Epithelial cell of proximal tubule (primary cell): ENCODE measurements around the gene FIZ1. TPM values are rescaled to one million over a fixed set of nuclear protein-coding genes. Genes with fewer than 3 reads are reported as not detected.

Experiments used
- DNase-seq: peaks from one replicate; pipeline ENCODE4 v3.0.0-alpha.2; 2011; ENCODE audit warnings: low read depth
- H3K4me3 ChIP-seq: 2 replicates; pipeline ENCODE4 v1.5.1; 2011; ENCODE audit warnings: low read depth, mild to moderate bottlenecking, low read length
- total RNA-seq: library from RNA; depleted of rRNA; stranded (reverse); fragments of >200 nt; gene quantifications from 2 replicates; pipeline ENCODE4 v1.2.3, GENCODE V29; 2015
- TF ChIP-seq, protein P1 (sequence below): conservative IDR thresholded peaks from 2 replicates; pipeline ENCODE4 v1.5.1; 2012; ENCODE audit warnings: low read depth, mild to moderate bottlenecking, low read length

Gene FIZ1
- total RNA-seq, 1 donor from 2014 or later: 9.7 TPM

- DNase-seq: no peak
- TF ChIP-seq, protein P1, sequence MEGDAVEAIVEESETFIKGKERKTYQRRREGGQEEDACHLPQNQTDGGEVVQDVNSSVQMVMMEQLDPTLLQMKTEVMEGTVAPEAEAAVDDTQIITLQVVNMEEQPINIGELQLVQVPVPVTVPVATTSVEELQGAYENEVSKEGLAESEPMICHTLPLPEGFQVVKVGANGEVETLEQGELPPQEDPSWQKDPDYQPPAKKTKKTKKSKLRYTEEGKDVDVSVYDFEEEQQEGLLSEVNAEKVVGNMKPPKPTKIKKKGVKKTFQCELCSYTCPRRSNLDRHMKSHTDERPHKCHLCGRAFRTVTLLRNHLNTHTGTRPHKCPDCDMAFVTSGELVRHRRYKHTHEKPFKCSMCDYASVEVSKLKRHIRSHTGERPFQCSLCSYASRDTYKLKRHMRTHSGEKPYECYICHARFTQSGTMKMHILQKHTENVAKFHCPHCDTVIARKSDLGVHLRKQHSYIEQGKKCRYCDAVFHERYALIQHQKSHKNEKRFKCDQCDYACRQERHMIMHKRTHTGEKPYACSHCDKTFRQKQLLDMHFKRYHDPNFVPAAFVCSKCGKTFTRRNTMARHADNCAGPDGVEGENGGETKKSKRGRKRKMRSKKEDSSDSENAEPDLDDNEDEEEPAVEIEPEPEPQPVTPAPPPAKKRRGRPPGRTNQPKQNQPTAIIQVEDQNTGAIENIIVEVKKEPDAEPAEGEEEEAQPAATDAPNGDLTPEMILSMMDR: no peak
- H3K4me3 ChIP-seq: no peak overlapping the region
Observed at GRCh38 chr19:55594996-55595545, 4.2 kb downstream of the FIZ1 start.

DNA sequence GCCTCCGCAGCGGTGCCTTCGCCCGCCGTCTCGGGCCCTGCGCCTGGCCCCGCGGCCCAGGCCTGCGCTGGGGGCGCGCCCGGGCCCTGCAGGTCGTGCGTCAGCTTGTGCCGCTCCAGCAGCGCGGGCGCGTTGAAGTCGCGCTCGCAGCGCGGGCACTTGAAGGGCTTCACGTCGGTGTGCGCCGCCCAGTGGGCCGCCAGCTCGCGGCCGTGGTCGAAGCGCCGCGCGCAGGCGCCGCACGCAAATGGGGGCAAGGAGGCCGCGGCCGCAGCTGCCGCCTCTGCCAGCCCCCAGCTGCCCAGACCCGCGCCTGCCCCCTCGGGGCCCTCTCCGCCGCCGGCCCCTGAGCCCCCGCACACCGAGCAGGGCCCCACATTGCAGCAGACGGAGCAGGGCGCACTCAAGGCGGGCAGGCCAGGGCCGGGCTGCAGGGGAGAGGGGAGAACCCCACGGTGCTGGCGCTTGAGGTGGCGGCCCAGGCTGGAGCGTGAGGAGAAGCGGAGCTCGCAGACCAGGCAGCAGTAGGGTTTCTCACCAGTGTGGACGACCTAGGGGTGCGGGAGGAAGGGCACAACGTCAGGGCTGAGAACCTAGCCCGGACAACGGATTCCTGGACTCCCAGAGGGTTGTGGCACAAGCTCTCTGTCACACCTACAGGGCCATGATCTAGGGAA is 6.1 kb downstream of the FIZ1 start:
- no peak for DNase-seq
- H3K4me3 ChIP-seq: no peak overlapping the region
- TF ChIP-seq, protein P1: no peak

DNA sequence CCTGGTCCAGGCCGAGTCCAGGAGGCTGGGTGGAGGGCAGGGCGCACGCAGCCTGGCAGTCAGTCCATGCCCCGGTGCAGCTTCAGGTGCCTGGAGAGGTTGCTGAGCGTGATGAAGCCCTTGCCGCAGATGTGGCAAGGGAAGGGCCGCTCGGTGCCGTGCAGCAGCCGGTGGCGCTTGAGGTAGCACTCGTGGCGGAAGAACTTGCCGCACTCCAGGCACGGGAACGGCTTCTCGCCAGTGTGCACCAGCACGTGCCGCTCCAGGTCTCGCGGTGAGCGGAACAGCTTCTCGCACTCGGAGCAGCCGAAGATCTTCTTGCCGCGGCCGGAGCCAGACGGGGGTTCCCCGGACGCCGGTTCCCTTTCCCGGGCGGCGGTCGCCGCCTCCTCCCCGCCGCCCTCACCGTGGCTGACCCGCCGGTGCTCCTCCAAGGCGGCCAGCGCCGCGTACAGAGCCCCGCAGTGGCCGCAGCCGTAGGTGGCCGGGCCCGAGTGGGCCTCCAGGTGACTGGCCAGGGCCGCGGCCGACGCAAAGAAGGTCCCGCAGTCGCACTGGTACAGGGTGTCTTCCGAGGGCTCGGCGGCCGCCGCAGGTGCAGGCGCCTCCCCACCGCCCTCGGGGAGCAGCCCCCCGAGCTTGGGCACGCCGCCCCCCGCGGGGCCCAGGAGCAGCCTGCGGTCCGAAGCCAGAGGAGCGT is 6.8 kb downstream of the FIZ1 start:
- no peak for DNase-seq
- TF ChIP-seq, protein P1: no peak

GRCh38 chr19:55591555-55591954 is 7.8 kb downstream of the FIZ1 start:
- TF ChIP-seq, protein P1: no peak
- no peak for DNase-seq
- H3K4me3 ChIP-seq: no peak overlapping the region

More for the DNA sequence above, 6.8 kb downstream of the FIZ1 start:
- no peak overlapping the region for H3K4me3 ChIP-seq

DNA sequence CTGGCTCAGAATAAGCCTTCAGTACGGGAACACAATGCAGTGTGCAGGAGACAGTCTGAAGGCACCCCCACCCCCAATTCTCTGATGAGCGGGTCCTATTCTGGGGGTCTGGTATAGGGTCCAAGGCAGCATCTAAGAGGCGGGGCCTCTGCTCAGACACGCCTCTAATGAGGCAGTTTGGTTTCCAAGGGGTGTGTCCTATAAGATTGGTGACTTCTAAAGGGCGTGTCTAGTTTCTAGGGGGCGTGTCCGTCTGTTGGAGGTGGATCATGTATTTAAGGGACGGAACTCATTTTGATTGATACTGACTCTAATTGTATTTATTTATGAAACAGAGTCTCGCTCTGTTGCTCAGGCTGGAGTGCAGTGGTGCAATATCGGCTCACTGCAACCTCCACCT is 8.7 kb downstream of the FIZ1 start:
- no peak overlapping the region for H3K4me3 ChIP-seq
- TF ChIP-seq, protein P1: no peak
- no peak for DNase-seq

DNA sequence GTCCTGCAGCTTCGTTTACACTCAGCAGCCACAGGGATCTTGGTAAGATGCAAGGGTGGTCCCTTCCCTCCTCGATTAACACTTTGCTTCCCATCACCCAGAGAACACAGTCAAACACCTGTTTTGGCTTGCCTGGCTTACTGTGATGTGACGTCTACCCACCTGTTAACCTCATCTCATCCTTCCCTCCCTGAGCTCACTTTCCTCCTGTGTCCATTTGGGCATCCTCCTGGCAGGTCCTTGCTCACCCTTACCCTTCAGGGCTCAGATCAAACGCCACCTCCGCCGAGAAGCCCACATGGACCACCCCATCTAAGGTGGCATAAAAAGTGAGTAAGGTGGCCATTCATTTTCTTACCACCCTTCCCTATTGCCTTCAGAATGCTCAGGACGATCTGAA is 9.2 kb downstream of the FIZ1 start:
- TF ChIP-seq, protein P1: no peak
- DNase-seq: no peak
- H3K4me3 ChIP-seq: no peak overlapping the region

DNA sequence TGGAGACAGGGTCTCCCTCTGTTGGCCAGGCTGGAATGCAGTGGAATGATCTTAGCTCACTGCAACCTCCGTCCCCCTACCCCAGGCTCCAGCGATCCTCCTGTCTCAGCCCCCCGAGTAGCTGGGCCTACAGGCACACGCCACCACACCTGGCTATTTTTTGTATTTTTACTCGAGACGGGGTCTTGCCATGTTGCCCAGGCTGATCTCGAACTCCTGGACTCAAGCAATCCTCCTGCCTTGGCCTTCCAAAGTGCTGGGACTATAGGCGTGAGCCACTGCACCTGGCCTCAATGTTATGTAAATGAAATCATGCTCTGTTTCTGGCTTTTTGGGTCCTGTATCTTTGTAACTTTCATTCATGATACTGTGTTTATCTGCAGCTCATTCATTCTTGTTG is 10.6 kb downstream of the FIZ1 start:
- no peak overlapping the region for H3K4me3 ChIP-seq
- DNase-seq: no peak
- TF ChIP-seq, protein P1: no peak
